NCI-H187 treated with DMSO at 0.1 percent for 48 hours (cell line): Measurements from ENCODE around the gene LRRFIP1.
"Not testable (repeated sequence)": the region's sequence is repeated elsewhere in the genome, so short reads cannot be mapped to it uniquely, and the experiment has no call there.

Experiments used
- DNase-seq: peaks from one replicate; lab custom pipeline; 2025; lab: John Stamatoyannopoulos, UW

Gene LRRFIP1

DNA sequence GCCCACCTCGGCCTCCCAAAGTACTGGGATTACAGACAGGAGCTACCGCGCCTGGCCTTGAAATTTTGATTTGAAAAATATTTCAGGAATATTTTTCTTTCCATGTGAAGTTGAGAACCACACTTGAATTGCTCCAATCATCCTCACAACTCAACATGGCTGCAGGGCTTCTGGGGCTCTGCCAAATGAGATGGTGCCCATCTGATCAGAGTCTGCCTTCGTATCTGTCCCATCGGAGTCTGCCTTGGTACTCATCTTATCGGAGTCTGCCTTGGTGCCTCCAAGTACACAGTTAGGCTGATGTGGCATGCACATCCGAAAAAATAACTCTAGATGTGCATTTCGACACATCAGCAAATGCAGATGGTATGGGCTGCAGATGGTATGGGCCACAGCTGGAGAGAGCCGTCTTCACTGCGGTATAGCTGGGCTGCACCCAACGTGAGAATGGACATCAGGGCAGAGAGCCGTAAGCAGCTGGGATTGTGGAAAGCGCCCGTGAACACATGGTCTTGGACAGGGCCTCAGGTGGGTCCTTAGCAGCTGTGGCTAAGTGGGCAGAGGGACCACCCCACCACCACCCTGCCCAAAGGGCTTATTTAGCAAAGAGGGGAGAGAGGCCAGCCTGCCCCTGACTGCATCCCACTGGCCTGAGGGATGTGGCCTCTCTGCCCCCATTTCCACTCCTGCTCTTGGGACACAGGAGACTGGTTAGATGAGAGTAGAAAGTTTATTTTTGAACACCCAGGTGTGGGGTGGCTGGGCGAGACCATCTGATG is 119.1 kb downstream of the LRRFIP1 start:
- DNase-seq: no peak

DNA sequence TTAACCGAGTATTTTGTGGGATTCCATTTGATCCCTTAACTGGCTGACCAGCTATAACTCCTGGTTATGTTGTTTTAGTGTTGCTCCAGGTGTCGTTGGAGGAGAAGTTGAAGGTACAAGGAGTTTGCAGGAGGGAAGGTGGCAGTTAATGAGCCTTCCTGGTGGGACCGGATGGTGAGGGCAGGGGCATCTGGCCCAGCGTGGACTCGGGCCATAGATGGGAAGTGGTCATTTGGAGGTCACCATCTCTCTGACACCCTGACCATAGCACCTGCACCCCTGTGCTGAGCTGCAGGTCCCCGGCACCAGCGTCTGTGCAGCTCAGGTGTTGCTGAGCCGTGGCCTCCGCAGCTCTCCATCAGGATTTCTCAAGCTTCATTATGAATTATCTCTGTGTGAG is 119.8 kb downstream of the LRRFIP1 start:
- no peak for DNase-seq

DNA sequence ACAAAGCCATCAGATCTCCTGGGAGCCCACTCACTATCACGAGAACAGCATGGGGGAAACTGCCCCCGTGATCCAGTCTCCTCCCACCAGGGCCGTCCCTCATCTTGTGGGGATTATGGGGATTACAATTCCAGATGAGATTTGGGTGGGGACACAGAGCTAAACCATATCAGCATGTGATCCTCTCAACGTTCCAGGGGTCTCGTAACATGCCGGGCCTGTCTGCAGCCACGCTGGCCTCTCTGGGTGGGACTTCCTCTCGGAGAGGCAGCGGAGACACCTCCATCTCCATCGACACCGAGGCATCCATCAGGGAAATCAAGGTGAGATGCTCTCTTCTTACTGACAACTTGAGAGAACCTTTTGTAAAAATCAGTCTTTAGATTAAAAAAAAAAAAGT is 121.6 kb downstream of the LRRFIP1 start:
- no peak for DNase-seq

DNA sequence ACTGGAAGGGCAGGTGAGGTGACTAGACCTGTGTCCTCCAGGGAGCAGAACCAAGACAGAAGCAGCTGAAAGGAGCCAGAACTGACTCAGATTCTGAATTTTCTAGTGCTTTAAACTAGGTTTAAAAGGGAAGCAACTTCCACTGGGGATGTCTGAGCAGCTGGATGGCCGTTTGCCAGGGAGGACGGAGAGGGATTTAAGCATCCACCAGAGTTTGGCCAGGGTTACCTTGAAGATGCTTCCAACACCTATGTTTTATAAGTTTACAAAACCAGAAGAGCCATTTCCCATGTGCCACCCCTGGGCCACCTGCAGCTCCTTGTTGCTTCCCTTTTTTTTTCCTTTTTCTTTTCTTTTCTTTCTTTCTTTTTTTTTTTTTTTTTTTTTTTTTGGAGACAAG is 122.6 kb downstream of the LRRFIP1 start:
- no peak for DNase-seq

DNA sequence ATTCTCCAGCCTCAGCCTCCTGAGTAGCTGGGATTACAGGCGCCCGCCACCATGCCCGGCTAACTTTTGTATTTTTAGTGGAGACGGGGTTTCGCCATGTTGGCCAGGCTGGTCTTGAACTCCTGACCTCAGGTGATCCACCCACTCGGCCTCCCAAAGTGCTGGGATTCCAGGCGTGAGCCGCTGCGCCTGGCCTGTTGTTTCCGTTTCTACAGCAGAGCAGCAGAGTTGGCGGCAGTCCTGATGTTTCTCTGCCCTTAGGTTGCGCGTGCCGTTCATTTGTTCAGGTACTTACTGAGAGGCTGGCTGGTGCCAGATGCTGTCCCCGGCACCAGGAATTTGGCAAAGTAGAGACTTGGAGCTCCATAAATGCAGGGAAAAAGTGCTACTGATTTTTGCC is 123.1 kb downstream of the LRRFIP1 start:
- not testable (repeated sequence) for DNase-seq

DNA sequence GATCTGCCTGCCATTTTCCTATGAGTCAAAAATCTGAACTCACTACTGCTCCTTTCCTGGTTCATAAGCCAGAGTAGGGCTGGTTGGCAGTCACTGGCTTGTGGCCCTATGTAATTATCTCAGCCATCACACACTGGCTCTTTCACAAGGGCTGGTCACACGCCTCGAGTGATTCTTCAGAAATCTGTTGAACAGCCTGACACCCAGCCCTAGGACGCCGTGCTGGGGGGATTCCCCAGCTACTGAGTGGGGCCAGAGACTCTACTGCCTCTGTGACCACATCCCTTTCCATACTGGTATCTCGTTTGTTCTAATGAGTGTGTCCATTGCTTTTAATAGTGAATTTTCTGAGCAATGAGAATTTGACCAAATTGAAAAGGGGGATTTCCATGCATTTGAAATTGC is 125.4 kb downstream of the LRRFIP1 start:
- DNase-seq: no peak

DNA sequence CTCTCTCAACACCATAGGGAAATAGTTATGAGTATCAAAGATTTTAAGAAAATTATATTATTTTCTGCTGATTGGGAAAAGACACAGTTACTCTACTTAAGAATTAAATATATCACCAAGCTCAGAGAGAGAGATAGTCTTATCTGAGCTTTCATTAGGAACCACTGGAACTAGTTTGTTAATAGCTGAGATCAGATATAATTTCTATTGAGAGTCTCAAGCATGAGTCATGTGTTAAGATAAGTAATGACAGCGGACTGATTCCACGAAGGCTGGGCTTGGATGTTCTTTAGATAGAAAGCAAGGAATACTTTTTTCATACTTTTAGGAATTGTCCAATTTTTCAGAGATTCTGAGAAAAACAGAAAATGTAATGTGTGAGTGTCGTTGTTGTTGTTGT is 126.8 kb downstream of the LRRFIP1 start:
- no peak for DNase-seq

DNA sequence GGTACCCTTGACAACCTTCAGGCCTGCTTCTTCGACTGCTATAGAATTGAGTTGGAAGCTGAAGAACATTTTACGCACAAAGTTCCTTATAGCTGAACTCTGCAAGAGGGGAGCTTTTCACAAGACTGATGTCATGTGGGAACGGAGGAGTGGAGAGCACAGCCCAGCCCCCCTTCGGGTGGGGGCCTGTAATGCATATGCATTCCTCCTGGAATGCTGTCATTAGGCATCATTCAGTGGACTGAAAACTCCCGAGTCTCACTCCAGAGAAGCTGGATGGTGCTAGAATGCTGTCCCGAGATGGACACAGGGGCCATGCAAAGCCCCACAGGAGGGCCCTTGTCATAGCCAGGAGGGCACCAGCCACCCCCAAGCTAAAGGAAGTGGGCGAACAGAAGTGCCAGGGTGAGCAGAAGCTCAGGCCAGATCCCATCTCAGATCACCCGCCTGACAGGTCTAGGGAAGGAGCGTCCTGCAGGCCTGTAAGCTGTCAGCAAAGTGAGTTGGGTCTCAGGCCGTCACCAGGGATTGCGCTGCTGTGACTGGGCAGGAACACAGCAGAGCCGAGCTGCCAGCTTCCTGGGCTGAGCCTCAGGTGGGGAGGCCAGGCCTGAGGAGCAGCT is 127.3 kb downstream of the LRRFIP1 start:
- no peak for DNase-seq

DNA sequence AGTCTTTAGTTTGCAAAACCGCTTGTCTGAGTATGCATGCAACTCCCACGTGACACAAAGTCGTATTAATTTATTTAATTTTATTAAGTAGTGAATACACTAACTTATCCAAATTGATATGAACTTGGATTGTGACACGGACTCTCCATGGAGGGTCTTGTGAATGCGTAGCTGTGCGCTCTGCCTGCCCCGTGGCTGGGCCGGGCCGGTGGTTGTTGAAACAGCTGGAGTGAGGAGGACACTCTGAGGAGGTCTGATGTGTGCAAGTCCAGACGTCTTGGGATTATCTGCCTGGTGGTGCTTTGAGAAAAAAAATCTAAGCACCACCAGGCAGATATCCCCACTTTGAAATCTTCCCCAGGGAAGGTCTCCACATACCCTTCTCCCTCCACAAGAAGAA is 130.2 kb downstream of the LRRFIP1 start:
- no peak for DNase-seq

DNA sequence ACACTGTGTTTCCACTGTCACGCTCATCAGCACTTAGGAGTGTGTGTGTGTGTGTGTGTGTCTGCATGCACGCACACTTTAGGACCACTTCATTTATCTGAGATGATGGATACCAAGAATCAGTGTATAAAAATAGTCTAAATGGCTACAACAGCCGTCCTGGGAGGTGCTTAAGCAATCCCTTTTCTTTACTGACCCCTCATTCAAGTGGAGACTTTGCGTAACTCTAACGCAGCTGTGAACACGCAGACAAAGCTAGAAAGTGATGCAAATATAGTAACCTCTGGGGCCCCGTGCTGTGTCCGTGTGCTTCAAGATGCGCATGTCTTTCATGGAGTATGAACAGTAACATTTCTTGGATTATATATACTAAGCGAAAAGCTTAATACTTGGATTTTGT is 130.8 kb downstream of the LRRFIP1 start:
- no peak for DNase-seq

DNA sequence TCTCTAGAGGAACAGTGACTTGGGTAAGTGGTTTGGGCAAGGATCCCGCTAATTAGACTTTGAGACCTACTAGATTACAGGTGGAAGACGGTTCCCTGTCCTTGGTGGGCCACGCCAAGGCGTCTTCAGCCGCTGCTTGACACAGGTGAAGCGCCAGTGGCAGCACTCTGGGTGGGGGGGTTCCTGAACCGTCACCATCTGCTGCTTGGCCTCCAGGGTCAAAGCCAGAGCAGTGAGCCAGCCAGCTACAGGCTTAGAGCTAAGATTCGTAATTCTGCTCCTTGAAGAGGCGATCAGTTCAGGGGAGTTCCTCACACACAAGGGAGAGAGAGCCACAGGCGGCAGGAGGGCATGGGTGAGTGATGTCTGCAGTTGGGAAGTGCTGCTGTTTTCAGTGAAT is 131.8 kb downstream of the LRRFIP1 start:
- no peak for DNase-seq

DNA sequence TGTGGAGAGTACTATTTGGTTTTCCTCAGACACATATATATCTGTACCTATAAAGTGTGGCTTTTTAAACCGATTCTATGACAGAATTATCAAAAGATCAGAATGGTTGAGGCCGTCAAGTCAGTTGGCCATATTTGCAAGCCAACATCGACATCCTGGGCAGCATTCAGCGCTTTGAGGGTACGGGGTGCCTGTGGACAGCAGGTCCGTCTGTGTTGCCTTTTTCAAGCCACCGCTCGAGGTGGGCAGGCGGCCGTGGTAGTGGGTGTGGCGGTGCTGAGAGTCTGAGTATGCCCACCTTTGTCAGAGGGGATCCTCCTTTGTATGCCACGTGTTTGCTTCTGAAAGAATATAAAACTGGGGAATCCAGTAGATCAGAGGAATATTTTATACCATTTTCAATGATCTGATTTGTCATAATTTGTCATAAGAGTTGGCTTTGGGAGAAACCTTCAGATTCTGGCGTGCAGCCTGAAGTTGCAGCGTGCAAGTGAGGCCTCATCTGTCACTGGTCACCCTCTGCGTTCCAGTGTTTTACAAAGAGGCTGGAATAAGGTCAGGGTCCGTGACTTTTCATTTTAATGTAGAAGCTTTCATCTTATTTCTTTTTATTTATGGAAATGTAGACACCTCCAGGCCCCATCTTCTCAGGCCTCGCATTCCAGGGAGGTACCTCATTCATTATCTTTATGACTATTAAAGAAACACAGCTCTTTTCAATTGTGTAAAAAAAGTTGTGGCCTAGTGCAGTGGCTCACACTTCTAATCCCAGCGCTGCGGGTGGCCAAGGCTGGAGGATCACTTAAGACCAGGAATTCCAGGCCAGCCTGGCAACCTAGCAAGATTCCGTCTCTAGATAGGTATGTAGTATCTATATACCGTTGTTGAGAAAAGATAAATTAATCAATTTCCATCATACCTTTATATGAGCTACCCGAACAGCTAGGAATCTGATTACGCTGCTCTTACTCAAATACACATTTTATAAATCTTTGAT is 133.4 kb downstream of the LRRFIP1 start:
- no peak for DNase-seq

DNA sequence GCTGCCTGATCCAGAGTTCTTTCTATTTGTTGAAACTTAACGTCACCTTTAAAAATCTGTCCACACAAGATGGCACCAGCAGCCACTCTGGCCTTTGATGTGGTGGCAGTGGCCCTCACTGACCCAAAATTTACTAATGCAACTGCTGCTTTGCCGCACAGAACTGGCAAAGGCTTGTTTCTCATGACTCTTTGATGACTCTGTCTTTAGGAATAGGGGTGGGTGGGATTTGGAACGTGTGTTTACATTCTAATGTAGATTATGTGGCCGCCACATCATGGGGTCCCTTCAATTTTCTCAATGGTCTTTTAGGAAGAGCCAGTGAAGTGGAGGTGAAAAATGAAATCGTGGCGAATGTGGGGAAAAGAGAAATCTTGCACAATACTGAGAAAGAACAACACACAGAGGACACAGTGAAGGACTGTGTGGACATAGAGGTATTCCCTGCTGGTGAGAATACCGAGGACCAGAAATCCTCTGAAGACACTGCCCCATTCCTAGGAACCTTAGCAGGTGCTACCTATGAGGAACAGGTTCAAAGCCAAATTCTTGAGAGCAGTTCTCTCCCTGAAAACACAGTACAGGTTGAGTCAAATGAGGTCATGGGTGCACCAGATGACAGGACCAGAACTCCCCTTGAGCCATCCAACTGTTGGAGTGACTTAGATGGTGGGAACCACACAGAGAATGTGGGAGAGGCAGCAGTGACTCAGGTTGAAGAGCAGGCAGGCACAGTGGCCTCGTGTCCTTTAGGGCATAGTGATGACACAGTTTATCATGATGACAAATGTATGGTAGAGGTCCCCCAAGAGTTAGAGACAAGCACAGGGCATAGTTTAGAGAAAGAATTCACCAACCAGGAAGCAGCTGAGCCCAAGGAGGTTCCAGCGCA is 135.2 kb downstream of the LRRFIP1 start:
- DNase-seq: not testable (repeated sequence)

DNA sequence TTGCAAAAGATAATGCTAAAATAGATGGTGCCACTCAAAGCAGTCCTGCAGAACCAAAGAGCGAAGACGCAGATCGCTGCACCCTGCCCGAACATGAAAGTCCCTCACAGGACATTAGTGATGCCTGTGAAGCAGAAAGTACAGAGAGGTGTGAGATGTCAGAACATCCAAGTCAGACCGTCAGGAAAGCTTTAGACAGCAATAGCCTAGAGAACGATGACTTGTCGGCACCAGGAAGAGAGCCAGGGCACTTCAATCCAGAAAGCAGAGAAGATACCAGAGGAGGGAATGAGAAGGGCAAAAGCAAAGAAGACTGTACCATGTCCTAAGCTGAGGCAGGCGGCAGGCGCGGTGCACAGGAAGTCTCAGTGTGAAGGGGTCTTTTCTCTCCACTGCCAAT is 136.4 kb downstream of the LRRFIP1 start:
- DNase-seq: no peak

DNA sequence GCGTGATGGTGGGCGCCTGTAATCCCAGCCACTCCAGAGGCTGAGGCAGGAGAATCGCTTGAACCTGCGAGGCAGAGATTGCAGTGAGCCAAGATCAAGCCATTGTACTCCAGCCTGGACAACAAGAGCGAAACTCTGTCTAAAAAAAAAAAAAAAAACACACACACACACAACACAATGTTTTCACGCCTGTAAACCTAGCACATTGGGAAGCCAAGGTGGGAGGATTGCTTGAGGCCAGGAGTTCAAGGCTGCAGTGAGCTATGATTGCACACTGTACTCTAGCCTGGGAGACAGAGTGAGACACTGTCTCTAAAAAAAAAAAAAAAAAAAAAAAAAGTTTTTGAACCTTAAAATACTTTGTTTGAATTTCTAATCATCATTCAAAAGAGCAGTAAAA is 137.7 kb downstream of the LRRFIP1 start:
- DNase-seq: not testable (repeated sequence)

DNA sequence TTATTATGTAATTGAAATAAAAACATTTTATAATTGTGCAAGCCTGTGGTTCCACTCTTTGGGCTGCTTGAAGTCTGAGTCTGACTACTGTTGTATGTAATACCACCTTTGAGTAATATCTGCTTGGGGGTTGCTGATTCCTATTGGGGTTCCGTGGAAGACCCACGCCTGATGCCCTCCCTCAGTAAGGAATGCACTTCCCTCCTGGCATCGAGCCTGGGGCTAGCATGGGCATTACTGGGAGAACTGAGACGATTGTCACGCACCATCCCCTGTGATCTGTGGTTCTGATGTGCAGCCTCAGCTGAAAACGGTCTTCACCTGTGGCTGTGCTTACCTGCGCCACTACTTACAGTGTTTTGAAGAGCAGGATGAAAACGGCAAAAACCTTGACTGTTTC is 138.5 kb downstream of the LRRFIP1 start:
- DNase-seq: no peak

DNA sequence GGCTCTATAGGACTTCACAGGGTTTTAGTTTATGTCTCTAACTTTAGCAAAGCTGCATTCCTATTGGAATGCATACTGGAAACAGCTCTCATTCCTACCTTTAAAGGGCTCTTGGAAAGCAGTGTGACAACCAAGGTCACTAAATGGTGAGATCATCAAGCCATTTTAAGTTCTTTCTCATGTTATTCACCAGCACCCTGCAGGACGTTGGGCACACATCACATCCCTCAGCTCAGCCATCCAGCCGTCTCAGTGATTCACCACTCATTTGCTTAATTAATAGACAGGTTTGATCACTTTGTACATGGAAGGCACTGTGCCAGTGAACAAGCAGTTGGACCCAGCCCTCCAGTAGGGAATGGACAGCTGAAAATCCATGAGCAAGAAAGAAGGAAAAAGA is 139.0 kb downstream of the LRRFIP1 start:
- DNase-seq: no peak

DNA sequence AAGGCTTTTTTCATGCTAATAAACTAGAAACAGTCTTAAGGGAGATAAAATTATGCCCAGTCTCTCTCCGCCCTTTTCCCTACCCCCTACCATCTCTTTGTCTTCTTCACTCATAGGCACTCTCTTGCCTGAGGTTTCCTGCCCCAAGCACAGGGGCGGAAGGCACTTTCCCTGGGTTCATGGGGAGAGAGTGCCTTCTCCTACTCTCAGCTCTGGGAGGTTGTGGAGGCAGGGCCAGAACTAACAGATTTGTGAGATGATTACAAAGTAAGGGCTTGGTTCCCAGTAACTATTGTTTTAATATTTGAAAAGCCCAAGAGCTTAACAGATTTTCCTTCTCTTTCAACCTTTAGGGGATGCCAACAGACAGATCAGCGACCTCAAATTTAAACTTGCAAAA is 145.1 kb downstream of the LRRFIP1 start:
- DNase-seq: no peak

DNA sequence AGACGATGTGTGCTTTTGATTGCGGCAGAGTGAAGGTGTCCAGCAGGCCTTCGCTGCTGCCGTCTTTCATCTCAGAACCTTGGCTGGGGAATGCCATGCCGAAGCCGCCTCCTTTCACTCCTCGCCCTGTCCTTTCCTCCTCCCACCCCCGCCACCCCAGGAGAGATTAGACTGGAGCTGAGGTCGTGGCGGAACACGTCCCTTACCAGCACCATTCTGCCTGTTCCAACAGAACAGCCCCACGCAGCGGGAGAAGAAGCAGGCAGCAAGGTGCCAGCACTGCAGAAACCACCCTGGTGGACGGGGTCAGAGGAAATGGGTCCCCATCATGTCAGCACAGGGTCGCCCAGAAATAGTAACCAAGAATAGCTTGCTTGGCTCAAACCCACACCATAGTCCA is 146.4 kb downstream of the LRRFIP1 start:
- DNase-seq: no peak

DNA sequence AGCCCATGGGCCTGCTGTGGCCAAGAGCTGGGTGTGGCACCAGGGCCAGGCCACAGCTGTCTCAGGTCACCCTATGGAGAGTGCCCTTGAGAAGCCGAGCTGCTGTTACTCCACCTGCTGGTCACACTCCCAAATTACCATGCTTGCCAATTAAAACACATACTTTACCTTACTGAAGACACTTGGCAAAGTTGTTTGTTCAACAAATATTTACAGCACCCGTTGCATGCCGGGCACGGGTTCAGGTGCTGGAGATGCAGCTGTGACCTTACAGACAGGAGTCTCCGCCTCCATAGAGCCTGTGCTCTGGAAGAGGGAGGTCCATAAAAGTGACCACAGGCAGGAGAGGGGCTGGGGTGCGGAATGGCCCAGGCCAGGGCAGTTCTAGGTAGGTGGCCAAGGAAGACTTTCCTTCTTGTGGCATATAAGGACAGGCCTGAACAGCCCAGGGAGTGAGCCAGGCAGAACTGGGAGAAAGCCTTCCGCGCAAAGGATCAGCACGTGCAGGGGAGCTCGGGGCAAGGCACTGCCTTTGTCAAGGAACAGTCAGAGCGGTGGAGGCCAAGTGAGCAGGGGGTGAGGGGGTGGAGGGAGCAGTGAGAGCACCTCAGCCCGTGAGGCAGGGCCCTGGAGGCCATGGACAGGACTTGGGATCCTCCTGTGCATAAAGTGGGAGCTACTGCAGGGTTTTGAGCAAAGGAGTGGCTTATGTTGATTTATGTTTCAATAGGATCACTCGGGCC is 147.6 kb downstream of the LRRFIP1 start:
- no peak for DNase-seq

DNA sequence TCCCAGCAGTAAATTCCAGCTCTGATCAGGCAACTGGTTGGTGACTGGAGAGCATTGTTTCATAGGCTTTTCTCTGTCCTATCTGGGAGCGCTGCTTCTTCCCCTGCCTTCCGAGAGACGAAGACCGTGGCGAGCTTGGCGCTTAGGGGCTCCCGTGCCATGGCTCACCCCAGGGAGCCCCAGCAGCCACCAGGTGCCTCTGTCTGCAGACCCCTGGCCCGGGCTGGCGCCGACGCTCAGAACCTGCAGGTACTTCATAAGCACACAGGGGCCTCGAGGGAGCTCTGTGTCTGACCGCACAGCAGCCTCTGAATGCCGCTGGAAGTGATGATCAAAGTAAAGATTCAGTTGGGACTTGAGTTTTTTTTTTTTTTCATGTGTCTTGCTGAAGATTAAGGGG is 152.1 kb downstream of the LRRFIP1 start:
- no peak for DNase-seq
